Anterior cingulate cortex (tissue), 58 donors: Measurements from ENCODE around the gene CA4.

ENCODE experiments used
- DNase-seq, 58 donors: peaks; one replicate each; lab custom pipeline; 2025; lab: John Stamatoyannopoulos, UW

Gene CA4

DNA sequence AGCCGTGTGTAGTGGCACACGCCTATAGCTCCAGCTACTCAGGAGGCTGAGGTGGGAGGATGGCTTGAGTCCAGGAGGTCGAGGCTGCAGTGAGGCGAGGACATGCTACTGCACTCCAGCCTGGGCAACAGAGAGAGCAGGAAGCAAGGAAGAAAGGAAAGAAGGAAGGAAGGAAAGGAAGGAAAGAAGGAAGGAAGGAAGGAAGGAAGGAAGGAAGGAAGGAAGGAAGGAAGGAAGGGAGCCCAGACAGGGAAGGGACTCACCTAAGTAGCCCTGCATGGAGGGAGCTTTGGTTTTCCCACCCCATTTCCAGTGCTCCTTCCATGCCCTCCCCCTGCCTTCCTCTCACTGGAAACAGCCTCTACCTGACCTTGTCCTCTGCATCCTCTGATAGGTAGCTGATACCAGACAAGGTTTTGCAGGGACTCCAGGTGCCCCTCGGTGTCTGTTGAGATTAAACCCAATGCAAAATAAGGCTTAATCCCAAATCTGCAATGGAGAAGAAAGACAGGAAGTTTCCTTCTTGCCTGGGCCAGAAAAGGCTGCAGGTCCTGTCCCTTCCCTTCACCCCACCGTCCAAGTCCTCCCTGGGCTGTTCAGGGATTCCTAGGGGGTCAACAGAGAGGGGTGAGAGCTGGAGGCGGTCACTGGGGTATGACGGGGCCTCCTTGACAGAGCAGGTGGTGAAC is 21.5 kb upstream of the CA4 start:
- DNase-seq, result no peak

DNA sequence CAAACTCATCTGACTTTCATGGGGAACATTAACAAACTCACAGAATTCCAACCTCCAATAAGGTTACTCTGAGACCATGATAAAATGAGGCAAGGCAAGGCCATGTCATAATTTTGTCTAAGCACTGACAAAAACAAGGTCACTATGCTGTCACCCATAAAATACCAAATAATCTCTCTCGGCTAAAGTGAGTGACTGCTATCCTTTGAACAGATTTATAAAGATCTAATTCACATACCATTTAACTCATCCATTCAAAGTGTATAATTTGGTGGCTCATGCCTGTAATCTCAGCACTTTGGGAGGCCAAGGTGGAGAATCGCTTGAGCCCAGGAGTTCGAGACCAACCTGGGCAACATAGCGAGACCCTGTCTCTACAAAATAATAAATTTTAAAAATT is 20.6 kb upstream of the CA4 start:
- no peak for DNase-seq

DNA sequence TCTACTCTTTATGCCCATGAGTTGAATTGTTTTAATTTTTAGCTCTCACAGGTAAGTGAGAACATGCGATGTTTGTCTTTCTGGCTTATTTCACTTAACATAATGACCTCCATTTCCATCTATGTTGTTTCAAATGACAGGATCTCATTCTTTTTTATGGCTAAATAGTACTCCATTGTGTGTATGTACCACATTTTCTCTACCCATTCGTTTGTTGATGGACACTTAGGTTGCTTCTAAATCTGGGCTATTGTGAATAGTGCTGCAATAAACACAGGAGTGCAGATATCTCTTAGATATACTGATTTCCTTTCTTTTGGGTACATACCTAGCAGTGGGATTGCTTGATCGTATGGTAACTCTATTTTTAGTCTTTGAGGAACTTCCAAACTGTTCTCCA is 19.3 kb upstream of the CA4 start:
- no peak for DNase-seq

DNA sequence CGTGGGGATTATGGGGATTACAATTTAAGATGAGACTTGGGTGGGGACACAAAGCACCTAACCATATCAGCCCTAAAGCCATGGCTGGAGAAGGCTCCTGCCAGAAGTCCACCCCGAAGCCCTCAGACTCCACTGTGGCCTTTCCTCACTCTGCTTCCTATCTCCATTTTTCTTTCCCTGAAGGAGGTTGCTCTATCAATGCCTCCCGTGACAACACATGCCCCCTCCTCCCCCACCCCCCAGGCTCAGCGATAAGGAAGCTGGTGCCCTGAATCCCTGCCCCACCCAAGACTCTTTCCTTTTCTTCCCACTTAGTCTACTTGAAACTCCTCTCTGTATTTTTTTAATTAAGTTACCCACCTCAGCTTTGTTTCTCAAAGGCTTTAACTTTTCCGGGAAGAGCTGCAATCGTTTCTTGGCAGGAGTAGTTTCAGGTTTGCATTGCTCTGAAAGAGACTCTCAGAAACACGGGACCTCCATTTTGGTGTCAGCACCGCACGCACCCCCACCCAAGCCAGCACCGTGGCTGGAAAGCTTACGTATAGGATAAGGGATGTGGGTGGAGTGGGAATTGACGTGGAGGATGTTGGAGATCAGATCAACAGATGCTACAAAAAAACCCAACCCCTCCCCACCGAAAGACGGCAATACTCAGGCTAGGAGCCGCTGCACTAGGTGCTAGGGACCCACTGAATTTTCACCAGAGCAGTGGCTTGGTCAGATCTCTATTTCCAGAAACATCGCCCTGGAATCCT is 15.2 kb upstream of the CA4 start:
- DNase-seq, result peak in 2 of 58 donors; percentile 15 to 45

DNA sequence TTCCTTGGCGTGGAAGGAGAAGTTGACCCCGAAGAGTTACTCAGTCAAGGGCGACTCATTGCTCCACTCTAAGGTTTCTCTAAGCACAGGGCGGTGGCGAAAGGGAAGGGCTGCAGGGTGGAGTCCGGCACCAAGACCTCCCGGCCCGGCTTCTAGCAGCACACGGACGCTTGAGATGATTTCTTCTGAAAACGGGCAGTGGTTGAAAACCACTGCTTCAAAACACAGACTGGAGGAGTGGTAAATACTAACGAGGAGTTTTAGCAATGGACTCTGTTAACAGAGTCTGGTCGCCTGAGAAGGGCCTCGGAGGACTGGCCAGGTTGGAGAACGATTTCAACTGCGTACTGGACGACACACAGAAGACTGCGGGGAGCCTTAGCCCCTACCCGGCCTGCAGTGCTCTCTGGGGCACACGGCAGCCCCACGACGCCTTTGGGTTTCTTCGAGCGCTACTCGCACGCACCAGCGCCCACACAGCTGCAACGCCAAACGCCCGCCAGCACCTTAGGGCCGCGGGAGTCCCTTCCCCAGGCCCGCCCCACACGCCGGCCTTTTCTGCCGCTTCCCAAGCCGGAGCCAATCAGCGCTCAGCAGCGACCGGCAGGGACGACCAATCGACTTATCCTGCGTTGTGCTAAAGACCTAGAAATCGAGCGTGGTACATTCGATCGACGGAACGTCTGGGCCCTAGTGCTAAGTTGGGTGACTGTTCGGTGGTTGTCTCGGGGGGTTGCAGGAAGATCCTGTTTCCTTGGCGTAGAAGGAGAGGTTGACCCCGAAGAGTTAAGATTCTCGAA is 14.4 kb upstream of the CA4 start:
- peak in 57 of 58 donors; percentile 39 to 95 (median 82) for DNase-seq

DNA sequence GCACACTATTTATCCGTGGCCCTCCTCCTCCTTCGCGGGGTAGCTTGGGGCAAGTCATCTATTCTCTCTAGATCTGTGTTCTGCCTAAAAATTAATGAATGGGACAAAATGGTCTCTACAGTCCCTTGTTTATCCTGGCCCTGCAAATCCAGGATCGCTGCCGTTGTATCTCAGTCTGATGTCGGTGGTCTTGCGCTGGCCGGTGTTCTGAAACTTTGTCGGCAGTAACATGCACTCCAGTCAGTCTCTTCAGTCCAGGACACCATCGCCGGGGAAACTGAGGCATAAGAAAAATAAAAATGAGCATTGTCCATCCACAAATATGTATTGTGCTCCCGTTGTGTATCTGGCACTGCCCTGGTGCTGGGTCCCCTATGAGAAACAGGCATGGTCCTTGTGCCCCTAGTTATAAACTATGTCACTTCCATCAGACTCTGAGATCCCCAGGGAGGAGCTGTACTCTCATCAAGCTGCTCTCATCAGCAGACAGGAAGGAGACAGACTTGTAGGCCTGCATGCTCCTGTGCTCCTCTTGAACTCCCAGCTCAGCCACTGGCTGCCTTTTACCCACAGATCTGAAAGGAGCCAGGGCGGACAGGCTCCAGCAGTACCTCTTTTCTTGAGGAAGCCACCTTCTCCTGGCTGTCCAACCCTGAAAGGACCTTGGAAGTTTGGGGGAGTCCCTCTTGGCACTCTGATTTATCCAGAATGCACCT is 13.7 kb upstream of the CA4 start:
- no peak for DNase-seq

DNA sequence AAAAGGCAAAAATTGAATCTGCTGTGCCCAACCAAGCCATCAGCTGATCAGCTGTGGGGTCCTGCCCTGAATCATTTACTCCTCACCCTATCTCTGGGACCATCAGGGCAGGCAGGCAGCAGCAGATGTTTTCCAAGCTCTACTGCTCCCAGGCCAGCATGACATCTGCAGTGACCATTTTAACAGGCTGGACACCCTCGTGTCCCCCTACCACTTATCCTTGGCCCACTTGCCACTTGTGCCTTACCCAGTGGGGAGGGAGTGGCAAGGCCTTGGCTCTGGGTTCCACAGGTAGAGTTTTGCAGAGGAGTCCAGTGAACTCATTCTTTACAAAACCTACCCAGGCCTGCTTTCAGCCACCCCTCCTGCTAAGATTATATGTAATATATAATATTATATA is 12.0 kb upstream of the CA4 start:
- DNase-seq, result no peak

DNA sequence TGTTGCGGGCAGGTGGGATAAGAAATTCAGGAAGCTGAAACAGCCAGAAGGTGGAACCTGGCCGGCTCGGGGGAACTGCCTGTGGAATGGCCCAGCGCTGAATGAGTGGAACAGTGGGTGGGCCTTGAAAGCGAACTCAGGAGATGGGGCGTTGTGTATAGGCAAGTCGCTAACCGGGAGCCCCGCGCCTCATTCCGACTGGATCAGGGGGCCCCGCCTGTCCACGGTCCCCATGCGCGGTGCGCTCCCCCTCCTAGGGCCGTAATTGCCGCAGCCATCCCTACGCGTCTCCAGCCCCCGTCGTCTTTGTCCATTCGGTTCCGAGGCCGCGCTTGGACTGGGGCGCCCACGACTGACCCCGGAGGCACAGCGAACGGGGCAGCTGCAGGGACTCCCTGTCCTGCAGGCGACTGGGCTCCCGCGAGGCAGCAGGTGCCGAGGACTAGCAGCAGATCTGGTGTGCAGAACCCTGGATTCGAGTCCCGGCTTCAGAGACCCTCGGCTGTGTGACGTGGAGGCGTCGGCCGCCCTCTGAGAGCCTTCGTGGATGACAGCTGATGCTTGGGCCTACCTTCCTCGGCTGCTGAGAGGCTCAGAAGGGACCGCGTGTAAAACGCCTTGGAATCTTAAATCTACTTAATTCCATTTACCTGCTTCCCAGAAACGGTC is 10.9 kb upstream of the CA4 start:
- DNase-seq, result no peak

DNA sequence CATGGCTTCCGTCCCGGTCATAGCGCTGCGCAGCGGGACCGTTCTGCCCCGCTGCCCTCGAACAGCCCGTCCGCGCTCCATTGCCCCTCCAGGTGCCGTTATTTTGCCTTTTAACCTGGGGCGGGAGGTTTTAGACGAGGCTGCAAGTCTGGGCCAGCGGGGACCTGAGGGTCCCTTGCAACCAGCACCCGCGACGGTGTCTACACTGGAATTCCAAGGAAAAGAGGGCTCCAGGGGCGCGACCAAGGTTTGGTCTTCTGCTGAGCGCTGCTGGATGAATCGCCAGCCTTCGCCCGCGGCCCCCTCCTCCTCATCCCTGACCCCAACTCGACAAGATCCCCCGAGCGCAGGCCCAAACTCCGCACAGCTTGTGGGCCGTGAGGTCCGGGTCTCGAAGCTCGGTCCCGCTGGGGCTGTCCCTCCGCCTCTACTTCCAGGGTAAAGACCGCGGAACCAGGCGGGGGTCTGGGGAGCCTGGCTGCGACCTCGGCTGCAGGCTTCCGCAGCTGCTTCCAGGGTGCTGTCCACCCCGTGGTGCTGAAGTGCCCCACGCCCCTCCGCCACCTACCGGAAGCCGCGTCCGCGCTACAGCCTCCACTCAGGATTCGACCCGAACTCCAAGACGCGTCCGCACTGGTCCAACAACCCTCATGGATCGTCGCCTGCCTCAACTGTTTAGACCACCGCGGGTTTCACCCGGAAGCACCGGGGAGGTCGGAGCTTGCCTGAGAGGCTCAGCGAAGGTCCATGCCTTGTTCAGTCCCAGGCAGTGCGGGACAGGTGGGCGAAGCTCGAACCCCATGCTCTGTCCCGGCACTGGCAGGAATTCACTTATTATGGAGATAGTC is 10.1 kb upstream of the CA4 start:
- peak in 26 of 58 donors; percentile 4 to 57 (median 29) for DNase-seq

DNA sequence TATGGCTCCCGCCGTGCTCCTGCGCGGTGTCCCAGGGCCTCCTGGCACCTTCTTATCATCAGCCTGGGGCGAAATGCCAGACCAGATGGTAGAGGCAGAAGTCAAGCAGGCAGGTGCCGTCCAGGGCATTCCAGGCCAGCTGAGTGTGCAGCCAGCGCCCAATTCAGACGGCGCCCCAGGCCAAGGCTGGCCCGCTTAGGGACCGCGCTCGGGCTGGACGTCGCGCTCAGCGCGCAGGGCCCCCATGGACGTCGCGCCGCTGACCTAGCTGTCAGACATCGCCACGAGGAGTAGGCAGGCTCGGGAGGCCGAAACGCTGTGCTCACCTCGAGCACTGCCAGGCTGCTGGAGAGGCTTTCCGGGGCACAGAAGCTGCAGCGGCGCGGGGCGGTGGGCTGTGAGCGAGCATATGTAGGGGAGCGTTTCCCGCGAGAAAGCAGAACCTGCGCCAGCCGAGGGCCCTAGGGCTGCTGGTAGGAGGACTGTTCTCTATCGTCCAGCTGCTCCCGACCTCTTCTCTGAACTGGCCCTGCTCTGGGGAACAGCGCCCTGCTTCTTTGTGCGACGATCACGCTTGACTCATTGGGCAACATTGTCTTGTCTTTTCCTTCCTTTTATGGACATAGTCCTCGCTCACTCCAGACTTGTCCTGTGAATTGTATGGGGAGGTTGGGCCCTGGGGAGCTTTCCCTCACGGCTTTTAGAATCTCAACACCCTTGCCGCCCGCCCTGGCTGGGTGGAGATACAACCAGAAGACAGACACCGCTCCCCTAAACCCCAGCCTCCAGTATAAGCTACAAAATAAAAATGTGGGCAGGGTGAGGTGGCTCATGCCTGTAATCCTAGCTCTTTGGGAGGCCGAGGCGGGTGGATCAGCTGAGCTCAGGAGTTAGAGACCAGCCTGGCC is 8.4 kb upstream of the CA4 start:
- DNase-seq, result no peak

DNA sequence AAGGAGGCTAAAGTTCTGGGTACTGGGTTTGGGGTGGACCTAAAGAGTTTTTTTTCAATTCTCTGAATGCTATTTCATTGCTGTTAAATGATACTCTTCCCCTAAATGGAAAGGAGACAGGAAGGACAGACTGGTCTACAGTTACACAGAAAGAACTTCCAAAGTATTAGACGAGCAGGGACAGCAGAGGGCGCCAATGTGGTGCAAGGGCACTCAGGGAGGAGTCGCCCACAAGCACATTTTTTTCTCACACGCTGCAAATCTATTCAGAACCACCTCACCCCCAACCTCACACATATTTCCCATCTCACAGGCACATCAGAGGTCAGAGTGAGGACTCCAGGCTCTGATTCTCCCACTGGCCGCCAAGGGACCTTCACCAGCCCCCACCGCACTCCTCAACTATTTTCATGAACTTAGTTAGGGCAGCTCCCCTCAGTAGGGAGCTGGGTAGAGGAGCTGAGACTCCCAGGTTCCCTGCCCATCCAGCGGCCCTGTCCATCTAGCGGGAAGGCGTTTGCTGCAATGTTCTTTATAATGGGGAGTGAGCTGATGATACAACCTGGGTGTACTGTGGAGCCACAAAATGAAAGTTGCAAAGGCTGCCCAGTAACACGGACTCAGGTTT is 6.8 kb upstream of the CA4 start:
- peak in 52 of 58 donors; percentile 10 to 85 (median 56) for DNase-seq

DNA sequence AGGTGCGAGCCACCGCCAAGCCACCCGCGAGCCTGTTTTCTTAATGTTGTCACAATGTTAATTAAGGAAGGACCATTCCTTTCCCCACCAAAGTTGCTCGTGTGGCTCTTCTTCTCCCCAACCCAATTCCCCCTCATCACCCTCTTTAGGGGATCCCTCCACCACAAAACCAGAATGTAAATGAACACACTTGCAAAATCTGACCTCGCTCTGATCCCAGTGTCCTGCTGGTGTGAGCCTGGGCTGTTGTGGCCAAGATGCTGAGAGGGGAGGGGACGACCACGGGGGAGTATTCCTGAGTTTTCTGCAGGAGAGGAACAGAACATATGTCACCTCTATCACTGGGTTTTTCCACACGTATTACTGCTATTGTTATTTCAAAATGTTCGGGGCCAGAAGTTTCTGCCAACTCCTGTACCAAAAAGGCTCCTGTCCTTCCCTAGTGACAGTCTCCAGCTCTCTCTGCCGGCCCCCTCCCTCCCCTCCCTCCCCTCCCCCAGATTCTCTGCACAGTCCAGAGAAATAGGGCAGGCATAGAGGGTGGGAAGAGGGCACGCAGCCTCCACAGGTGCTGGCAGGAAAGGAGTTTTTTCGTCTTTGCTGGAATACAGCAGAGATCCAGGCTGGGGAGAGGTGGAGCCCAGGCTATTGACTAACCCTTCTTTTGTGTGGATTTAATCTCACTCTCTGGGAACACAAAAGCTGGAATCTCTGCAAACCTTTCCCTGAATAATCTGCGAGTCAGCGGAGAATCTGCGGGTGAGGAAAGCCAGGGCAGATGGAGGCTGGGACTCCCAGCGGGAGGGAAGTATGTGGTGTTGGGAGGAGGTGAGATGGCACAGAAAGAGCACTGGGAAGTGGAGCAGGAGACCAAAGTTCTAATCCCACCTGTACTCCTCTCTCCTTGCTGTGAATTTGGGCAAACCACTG is 4.5 kb upstream of the CA4 start:
- no peak for DNase-seq

DNA sequence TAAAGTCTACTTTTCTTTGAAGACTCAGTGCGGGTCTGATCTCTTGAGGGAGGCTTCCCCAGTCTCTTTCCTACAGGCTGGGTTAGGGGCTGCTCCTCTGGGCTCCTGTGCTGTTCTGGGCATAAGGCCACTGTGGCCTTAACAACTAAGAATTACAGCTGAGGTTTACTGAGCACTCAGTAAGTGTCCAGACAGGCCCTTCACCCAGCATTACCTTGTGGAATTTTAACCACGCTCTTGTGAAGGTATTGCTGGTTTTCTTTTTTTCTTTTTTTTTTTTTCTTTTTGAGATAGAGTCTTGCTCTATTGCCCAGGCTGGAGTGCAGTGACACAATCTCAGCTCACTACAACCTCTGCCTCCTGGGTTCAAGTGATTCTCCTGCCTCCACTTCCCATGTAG is 3.6 kb upstream of the CA4 start:
- DNase-seq, result no peak

DNA sequence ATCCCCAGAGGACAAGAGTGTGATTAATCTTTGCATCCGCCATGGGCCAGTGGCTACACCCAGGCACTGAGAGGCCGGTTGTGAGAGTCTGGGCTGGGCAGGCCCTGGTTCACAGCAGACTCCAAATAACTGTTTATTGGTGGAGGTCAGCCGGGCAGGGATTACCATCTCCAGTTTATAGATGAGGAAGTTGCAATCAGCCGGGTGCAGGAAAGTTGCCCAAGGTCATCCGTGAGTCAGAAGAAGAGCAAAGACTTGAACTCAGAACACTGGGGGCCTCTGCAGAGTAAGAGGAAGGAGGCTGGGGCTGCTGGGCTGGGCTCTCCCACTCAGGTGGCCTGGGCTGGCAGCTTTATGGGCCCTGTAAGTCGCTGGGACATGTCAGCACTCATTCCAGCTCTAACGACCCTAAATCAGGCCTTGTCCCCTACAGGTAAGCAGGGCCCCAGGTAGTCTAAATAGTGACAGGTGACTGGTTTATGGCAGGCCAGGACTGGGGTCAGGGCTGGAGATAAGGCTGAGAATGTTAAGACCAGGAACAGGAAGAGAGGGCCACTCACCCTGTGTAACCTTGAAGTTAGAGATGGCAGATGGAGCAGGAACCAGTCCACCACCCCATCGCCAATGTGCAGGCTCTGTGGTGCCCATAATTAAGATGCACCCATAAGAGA is 2.1 kb upstream of the CA4 start:
- no peak for DNase-seq

DNA sequence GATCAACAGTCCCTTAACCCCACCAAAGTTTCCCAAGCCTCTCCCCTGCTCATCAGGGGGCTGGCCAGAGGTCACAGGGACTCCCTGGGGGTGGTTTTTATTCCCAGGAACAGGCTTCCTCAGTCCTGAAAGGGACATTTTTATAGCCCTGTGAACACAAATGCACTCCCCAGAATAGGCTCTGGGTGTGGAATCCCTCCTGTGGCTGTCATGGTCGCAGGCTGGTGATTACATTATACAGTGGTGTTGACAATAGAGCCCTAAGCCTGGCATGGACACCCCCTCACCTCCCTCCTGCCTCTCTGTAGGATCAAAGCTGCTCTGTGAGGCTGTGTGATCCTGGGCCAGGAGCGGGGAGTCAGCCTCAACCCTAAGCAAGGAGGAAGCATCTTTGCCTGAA is 1.4 kb upstream of the CA4 start:
- DNase-seq, result no peak

DNA sequence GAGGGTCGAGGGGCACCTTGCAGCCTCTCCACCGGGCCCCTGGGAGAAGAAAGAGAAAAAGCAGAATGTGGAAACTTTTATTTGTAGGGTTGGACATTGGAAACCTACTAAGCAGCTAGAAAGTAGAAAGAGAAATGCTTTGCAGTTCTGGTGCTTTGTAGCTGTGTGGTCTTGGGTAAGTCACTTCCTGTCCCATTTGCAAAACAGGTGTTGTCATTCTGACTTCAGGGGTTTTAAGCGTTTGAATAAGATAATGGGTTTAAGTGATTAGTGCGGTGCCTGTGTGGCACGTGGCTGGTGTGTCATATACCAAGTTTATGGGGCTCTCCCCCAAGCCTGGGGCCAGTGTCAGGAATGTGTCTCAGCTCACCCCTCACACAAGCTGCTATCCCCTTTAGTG is 1.6 kb downstream of the CA4 start:
- DNase-seq, result no peak
